ENCODE results near the gene RYR1. TPM values are rescaled to one million over a fixed set of nuclear protein-coding genes. Genes with fewer than 3 reads are reported as not detected.
"Not testable (repeated sequence)": the region's sequence is repeated elsewhere in the genome, so short reads cannot be mapped to it uniquely, and the experiment has no call there.

RYR1 gene
- total and polyA plus RNA-seq, 2 of the 13 experiments (the other 11 are each of a cell fraction or from before 2014, with no cell fraction given), result 0.03 TPM; not detected in 1

DNA sequence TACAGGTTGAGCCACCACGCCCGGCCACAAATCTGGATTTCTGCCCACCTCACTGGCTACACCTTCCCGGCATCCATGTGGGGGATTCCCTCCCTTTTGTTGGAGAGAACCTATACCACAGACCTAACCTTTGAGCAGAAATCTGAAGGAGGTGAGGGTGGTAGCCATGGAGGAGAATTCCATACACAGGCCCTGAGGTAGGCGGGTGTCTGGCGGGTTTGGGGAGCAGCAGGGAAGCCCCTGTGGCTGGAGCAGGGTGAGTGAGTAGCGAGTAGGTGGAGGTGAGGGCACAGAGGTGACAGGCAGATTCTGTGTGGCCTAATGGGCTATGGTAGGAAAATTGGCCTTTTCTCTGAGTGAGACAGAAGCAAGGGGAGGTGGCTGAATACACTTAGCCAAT, 196.1 kb downstream of the RYR1 start:
- Histone ChIP-seq H4K20me1 (ENCODE audit: insufficient read depth, low read length) (no peaks in the 10 kb centered on the region), H3K4me1 (ENCODE audit: insufficient read depth, low read length) (no peaks in the 10 kb centered on the region), H2AFZ (ENCODE audit: low read length) (no peak overlapping the region), H3K27me3 (ENCODE audit: control insufficient read depth in 1 of 2, insufficient read depth in 2 of 2, low read length in 2 of 2) (no peaks in the 10 kb centered on the region), H3K4me3 (replicated peaks in 1 of 3; ENCODE audit: insufficient read depth in 1 of 3, low read depth in 2 of 3, low read length in 3 of 3) (no peak overlapping the region), H3K79me2 (ENCODE audit: insufficient read depth, low read length) (no peaks in the 10 kb centered on the region), H3K36me3 (replicated peaks in 1 of 2; ENCODE audit: control insufficient read depth in 1 of 2, insufficient read depth in 2 of 2, low read length in 2 of 2) (peaks cover 14 to 31% of the 10 kb centered on the region in 2 experiments; a peak in 4 of 5 replicates), H3K9me3 (ENCODE audit: low read length) (no peaks in the 10 kb centered on the region), H3K27ac (ENCODE audit: extremely low read length, insufficient read depth, low read length) (no peak overlapping the region), H3K4me2 (ENCODE audit: low read depth, low read length) (no peak overlapping the region), H3K9ac (ENCODE audit: insufficient read depth, low read depth, low read length) (no peak overlapping the region)
- ChIA-PET POLR2A (interaction anchor here (3.2 kb wide), 1 partner anchor 11 kb away, joined by 11 read pairs; the partner anchor contains the start of gene EIF3K), CTCF (ENCODE audit: low intra/inter-chr PET ratio, low total read pairs) (no interaction called here)
- FAIRE-seq (no peak), DNase-seq (ENCODE audit: low spot score) (no peak), ATAC-seq (no peak)
- intact Hi-C loops (cut with micrococcal nuclease; ENCODE audit: unreplicated experiment) (no loop called here), in situ Hi-C loops (cut with HindIII; ENCODE audit: extremely low pct_ligation_motif_present, low pct_unique_long_range_greater_than_20kb) (no loop called here)
- no TSS peak for BruUV-seq (replicated peaks)
- 97% methylated on average over 6 of the region's 6 CpGs for WGBS (ENCODE audit: low lambda C conversion rate)
- TF ChIP-seq SMARCE1 (IDR thresholded peaks at IDR 0.05; ENCODE audit: borderline replicate concordance), result no peak

DNA sequence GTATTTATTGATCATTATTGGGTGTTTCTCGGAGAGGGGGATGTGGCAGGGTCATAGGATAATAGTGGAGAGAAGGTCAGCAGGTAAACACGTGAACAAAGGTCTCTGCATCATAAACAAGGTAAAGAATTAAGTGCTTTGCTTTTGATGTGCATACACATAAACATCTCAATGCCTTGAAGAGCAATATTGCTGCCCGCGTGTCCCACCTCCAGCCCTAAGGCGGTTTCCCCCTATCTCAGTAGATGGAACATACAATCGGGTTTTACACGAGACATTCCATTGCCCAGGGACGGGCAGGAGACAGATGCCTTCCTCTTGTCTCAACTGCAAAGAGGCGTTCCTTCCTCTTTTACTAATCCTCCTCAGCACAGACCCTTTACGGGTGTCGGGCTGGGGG, 197.8 kb downstream of the RYR1 start:
- POLR2A ChIA-PET; BruUV-seq (replicated peaks); H3K4me2 ChIP-seq (ENCODE audit: low read depth, low read length); H4K20me1 ChIP-seq (ENCODE audit: insufficient read depth, low read length); H3K27ac ChIP-seq (ENCODE audit: extremely low read length, insufficient read depth, low read length); H3K9me3 ChIP-seq (ENCODE audit: low read length); DNase-seq (ENCODE audit: low spot score); H2AFZ ChIP-seq (ENCODE audit: low read length); H3K4me3 ChIP-seq (replicated peaks in 1 of 3; ENCODE audit: insufficient read depth in 1 of 3, low read depth in 2 of 3, low read length in 3 of 3); H3K4me1 ChIP-seq (ENCODE audit: insufficient read depth, low read length); H3K27me3 ChIP-seq (ENCODE audit: control insufficient read depth in 1 of 2, insufficient read depth in 2 of 2, low read length in 2 of 2); ATAC-seq; H3K9ac ChIP-seq (ENCODE audit: insufficient read depth, low read depth, low read length); H3K79me2 ChIP-seq (ENCODE audit: insufficient read depth, low read length); CTCF ChIA-PET (ENCODE audit: low intra/inter-chr PET ratio, low total read pairs); FAIRE-seq: not testable (repeated sequence)
- intact Hi-C loops (cut with micrococcal nuclease; ENCODE audit: unreplicated experiment) (loop anchor here (5.0 kb wide), 1 partner anchor 229 kb away; the partner anchor contains the start of gene FAM98C), in situ Hi-C loops (cut with HindIII; ENCODE audit: extremely low pct_ligation_motif_present, low pct_unique_long_range_greater_than_20kb) (loop anchor here (10.0 kb wide), 1 partner anchor 86 kb away; no protein-coding TSS in a partner anchor)
- H3K36me3 ChIP-seq (replicated peaks in 1 of 2; ENCODE audit: control insufficient read depth in 1 of 2, insufficient read depth in 2 of 2, low read length in 2 of 2), result peaks cover 10 to 19% of the 10 kb centered on the region in 2 experiments; a peak in 4 of 5 replicates
- WGBS (ENCODE audit: low lambda C conversion rate), result 96% methylated on average over 11 of the region's 11 CpGs

GRCh38 chr19:38631811-38632475, 198.5 kb downstream of the RYR1 start:
- H3K9me3 ChIP-seq (ENCODE audit: low read length); H4K20me1 ChIP-seq (ENCODE audit: insufficient read depth, low read length); H3K9ac ChIP-seq (ENCODE audit: insufficient read depth, low read depth, low read length); H2AFZ ChIP-seq (ENCODE audit: low read length); BruUV-seq (replicated peaks); FAIRE-seq; H3K79me2 ChIP-seq (ENCODE audit: insufficient read depth, low read length); CTCF ChIA-PET (ENCODE audit: low intra/inter-chr PET ratio, low total read pairs); DNase-seq (ENCODE audit: low spot score); H3K4me3 ChIP-seq (replicated peaks in 1 of 3; ENCODE audit: insufficient read depth in 1 of 3, low read depth in 2 of 3, low read length in 3 of 3); H3K27me3 ChIP-seq (ENCODE audit: control insufficient read depth in 1 of 2, insufficient read depth in 2 of 2, low read length in 2 of 2); ATAC-seq; H3K4me2 ChIP-seq (ENCODE audit: low read depth, low read length); H3K27ac ChIP-seq (ENCODE audit: extremely low read length, insufficient read depth, low read length); POLR2A ChIA-PET: not testable (repeated sequence)
- intact Hi-C loops (cut with micrococcal nuclease; ENCODE audit: unreplicated experiment), result loop anchor here (5.0 kb wide), 1 partner anchor 230 kb away; the partner anchor contains the start of gene FAM98C
- WGBS (ENCODE audit: low lambda C conversion rate), result 87% methylated on average over 7 of the region's 7 CpGs
- in situ Hi-C loops (cut with HindIII; ENCODE audit: extremely low pct_ligation_motif_present, low pct_unique_long_range_greater_than_20kb), result loop anchor here (10.0 kb wide), 1 partner anchor 87 kb away; no protein-coding TSS in a partner anchor
- peaks cover 13% of the 10 kb centered on the region for H3K4me1 ChIP-seq (ENCODE audit: insufficient read depth, low read length)
- H3K36me3 ChIP-seq (replicated peaks in 1 of 2; ENCODE audit: control insufficient read depth in 1 of 2, insufficient read depth in 2 of 2, low read length in 2 of 2), result peaks cover 7 to 15% of the 10 kb centered on the region in 2 experiments; a peak in 3 of 5 replicates
